ENCODE results near the gene PI4K2B.
"Not testable (repeated sequence)": the region's sequence is repeated elsewhere in the genome, so short reads cannot be mapped to it uniquely, and the experiment has no call there.

PI4K2B gene

DNA sequence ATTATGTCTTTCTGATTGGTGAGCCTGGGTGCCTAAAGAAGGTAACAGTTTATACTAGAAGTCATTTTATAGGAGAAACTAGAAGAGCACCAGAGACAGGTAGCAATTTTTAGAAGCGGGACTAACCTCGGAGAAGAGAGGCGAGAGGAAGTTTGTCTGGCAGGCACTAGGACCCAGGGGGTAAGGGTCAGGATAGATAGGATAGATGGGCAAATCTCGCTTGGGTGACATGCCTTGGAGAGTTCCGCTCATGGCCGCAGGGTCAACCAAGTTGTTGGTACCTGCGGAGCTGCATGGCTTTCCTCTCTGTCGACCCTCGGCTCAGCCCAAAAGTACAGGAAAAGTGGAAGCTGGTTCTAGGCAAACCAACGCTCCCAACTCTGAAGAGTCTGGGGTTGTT, 11.3 kb downstream of the PI4K2B start:
- DNase-seq, result no peak

DNA sequence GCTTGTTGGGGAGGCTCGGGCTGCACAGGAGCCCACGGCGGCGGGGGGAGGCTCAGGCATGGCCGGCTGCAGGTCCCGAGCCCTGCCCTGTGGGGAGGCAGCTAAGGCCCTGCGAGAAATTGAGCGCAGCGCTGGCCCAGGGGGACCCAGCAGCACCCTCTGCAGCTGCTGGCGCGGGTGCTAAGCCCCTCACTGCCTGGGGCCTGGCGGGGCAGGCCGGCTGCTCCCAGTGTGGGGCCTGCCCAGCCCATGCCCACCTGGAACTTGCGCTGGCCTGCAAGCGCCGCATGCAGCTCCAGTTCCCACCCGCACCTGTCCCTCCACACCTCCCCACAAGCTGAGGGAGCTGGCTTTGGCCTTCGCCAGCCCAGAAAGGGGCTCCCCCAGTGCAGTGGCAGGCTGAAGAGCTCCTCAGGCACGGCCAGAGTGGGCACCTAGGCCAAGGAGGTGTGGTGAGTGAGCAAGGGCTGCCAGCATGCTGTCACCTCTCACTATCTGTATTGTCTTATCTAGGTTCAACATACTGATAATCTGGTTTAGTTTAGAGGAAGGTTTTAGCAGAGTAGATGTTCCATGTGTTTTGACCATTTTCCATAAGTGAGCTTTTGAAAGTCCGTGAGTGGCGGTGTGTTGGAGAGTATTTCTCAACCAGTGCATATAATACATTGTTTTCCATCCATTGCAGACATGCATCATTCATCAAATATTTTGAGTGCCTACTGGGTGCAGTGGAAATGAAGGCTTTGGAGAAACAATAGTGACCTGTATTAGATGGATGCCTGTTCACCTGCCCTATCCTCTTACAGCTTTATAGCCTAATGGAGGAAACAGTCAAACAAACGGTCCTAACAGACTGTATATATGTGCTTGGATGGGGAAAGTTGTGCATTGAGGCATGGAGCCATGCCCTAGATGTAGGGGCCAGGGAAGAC, 13.1 kb downstream of the PI4K2B start:
- DNase-seq, result no peak

DNA sequence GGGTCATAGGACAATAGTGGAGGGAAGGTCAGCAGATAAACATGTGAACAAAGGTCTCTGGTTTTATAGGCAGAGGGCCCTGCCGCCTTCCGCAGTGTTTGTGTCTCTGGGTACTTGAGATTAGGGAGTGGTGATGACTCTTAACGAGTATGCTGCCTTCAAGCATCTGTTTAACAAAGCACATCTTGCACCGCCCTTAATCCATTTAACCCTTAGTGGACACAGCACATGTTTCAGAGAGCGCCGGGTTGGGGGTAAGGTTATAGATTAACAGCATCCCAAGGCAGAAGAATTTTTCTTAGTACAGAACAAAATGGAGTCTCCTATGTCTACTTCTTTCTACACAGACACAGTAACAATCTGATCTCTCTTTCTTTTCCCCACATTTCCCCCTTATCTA, 15.0 kb downstream of the PI4K2B start:
- not testable (repeated sequence) for DNase-seq

DNA sequence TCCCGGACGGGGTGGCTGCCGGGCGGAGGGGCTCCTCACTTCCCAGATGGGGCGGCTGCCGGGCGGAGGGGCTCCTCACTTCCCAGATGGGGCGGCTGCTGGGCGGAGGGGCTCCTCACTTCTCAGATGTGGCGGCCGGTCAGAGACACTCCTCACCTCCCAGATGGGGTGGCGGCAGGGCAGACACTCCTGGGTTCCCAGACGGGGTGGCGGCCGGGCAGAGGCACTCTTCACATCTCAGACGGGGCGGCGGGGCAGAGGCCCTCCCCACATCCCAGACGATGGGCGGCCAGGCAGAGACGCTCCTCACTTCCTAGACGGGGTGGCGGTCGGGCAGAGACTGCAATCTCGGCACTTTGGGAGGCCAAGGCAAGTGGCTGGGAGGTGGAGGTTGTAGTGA, 15.7 kb downstream of the PI4K2B start:
- DNase-seq, result not testable (repeated sequence)

GRCh38 chr4:25252230-25253070, 18.6 kb downstream of the PI4K2B start:
- no peak for DNase-seq

DNA sequence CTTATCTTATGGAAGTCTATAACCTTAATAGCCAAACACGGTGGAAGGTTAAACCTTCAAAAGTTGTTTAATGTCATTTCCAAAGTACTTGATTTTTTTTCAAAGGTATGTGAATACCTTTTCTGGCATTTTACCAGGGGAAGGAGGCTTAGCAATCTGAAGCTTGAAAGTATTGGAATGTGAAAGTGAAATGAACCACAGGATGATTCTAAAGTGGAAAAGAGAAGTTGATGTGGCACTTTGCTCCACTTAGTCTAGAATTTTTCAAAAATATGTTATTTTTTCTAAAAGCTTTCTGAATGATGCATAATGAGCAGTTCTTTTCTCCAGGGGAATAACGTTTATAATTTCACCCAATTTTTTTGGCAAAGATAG, 19.2 kb downstream of the PI4K2B start:
- DNase-seq, result no peak

- not testable (repeated sequence) for DNase-seq
Observed at GRCh38 chr4:25253786-25254185, 20.0 kb downstream of the PI4K2B start.

DNA sequence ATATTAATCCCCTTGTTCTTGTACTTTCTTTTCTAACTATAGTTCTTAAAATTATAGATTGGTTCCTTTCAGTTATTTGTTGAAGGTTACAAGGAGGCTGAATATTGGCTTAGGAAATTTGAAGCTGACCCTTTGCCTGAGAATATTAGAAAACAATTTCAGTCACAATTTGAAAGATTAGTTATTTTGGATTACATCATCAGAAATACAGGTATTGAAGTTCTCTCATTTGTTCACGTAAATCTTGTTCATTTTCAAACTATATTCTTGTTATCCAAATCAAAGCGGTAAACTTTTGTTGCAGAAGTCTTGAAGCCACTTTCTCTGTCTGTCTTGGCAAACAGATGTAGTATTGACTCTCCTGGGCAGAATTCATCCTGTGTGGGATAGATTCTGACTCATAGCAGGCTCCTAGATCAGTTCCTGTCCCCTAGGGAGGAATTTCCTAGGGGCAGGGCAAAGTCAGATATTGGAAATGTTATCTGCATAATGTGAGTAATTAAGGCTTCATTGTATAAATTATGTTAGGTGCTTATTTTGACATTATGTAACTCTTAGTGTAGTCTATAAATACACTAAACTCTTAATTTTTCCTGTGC, 25.2 kb downstream of the PI4K2B start:
- DNase-seq, result no peak

GRCh38 chr4:25271866-25272265, 38.0 kb downstream of the PI4K2B start:
- DNase-seq, result no peak

- no peak for DNase-seq
Observed at GRCh38 chr4:25280210-25280609, 46.4 kb downstream of the PI4K2B start.

DNA sequence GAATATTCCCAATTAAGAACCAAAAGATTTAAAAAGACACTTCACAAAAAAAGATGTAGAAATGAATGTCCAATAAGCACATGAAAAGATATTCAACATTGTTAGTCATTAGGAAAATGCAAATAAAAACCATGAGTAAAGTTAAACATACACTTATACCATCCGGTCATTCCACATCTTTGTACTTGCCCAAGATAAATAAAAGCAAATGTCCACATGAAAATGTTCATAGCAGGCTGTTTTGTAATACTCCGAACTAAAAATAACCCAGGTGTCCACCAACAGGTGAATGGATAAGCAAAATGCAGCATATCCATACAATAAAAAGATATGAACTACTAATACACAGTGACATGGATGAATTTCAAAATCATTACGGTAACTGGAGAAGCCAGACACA, 50.1 kb downstream of the PI4K2B start:
- DNase-seq, result no peak

- DNase-seq, result no peak
Observed at GRCh38 chr4:25284466-25284865, 50.6 kb downstream of the PI4K2B start.

GRCh38 chr4:25290490-25291067, 56.7 kb downstream of the PI4K2B start:
- DNase-seq, result no peak

- DNase-seq, result no peak
Observed at GRCh38 chr4:25291158-25291733, 57.4 kb downstream of the PI4K2B start.

DNA sequence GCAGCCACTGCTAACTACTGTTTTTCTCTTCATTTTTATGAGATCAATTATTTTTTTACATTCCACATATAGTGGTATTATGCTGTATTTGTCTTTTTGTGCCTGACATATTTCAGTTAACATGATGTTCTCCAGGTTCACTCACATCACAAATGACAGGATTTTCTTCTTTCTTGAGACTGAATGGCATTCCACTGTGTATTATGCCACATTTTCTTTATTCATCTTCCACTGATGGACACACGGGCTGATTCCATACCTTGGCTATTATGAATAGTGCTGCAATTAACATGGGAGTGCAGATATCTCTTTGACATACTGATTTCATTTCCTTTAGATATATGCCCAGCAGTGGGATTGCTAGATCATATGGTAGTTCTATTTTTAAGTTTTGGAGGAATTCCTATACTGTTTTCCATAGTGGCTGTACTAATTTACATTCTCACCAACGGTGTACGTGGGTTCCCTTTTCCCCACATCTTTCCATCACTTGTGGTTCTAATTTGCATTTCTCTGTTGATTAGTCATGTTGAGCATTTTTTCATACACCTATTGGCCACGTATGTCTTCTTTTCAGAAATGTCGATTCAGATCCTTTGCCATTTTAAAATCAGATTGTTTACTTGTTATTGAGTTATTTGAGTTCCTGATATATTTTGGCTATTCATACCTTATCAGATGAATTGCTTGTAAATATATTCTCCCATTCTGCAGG, 63.9 kb downstream of the PI4K2B start:
- no peak for DNase-seq

DNA sequence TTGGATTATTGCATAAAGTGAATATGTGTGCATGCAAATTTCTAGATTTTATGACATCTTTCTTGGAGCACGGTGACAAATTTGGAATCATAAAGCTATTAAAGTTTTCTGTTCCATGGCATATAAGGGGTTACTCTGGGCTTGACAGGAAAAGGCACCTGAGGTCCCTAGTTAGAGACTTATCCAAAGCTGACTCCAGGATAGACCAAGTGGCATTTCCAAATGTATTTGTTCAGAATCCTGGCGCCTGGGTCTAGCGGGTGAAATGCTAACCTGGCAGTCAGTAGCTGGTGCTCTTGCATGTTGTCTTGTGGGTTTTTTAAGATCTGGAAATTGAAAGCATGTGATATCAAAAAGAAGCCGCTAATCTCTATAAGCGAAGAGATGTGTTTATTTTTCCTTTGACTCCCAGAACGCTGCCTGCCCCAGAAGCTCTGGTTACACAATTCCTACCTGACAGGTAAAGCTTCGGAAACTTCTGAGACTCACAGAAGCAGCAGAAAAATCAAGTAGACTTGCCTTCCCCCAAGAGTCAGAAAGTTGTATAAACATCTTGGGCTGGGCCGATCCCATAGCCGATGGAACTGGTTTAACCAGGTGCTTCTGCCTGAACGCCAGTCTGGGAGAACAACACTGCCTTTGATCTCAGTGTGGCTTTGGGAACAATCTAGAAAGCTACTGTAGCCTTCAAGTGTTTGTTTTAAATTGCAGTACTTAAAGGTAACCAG, 65.8 kb downstream of the PI4K2B start:
- DNase-seq, result no peak

GRCh38 chr4:25301471-25301870, 67.6 kb downstream of the PI4K2B start:
- DNase-seq, result no peak

DNA sequence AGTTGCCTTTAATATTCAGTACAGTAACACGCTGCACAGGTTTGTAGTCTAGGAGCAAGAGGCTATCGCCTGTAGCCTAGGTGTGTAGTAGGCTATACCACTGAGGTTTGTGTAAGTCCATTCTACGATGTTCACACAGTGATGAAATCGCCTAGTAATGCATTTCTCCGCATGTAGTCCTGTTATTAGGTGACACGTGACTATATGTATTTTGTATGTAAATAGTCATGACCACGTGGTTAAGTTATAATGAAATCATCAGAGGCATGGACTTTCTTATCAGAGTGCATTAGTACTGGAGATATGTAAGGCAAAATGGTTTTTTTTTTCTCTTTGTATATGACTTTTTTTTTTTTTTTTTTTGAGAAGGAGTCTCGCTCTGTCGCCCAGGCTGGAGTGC, 68.8 kb downstream of the PI4K2B start:
- no peak for DNase-seq

DNA sequence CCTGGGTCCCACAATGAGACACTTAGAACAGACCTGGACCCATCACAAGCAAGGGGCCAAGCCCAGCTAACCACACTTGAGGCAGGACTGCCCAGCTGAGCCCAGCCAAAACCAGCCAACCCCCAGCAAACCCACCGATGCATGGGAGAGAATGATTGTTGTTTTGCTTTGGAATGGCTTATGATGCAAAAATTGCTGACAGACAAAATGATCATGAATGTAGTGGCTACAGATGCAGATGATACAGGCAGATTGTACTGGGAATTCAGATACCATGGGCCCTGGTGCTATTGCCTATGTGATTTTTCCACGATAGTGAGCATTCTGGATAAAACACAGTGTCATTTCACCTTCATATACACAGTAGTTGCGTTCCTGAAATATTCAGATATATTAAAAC, 69.7 kb downstream of the PI4K2B start:
- DNase-seq, result no peak

DNA sequence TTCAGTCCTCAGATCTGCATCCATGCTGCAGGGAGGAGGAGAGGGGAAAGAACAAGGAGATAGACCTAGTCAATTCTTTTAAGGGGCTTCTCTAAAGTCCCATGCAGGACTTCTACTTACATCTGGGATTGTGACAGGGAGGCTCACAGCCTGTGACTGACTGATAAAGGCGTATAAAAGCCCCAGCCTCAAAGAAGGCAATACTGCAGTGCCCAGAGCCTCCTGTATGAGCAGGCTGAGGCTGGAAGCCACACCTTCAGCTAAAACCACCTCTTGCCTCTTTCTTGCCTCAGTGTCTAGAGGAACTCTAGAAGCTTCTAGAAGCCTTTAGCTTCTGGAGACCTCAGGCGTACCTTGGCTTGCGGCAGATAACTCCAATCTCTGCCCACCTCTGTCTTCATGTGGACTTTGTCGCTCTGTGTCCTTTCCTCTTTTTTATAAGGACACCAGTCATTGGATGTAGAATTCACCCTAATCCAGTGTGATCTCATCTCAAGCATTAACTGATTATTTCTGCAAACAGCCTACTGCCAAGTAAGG, 72.8 kb downstream of the PI4K2B start:
- DNase-seq, result no peak

DNA sequence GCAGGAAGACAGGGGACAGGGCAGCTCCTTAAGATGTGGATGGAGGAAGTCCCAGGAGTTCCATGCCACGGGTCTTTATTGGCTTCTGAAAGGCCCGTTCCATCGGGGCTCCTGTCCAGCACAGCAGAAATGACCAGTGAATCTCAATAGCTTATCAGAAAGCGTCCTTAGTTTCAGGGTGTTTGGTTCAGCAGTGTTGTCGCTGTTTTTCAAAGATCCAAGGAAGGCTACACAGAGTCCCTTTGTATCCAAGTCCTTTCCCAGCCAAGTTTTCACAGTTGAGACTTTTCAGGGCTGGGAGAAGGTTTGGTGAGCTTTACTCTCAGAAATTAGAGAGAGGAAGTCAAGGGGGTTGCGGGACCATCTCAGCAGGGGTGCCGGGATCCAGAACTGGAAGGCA, 73.8 kb downstream of the PI4K2B start:
- peak in 1 of 2 donors; percentile 48 for DNase-seq

Data from hippocampal formation (tissue), 2 donors.